Glutamatergic neuron (in vitro differentiated cells): ENCODE data around the gene LAMC2. TPM values are rescaled to one million over a fixed set of nuclear protein-coding genes. Genes with fewer than 3 reads are reported as not detected.

Experiments
- DNase-seq: peaks from one replicate; pipeline ENCODE4 v3.0.0; 2022
- H3K27ac Mint-ChIP-seq: one replicate; pipeline ENCODE4 v1.8.0; 2020; ENCODE audit warnings: mild to moderate bottlenecking, mixed read lengths, inconsistent platforms; ENCODE audit not compliant: unreplicated experiment
- H3K27me3 Mint-ChIP-seq: one replicate; pipeline ENCODE4 v1.8.0; 2020; ENCODE audit warnings: mild to moderate bottlenecking, moderate library complexity, mixed read lengths, inconsistent platforms; ENCODE audit not compliant: unreplicated experiment
- H3K36me3 Mint-ChIP-seq: one replicate; pipeline ENCODE4 v1.8.0; 2020; ENCODE audit warnings: mild to moderate bottlenecking, mixed read lengths, inconsistent platforms; ENCODE audit not compliant: unreplicated experiment
- H3K4me1 Mint-ChIP-seq: one replicate; pipeline ENCODE4 v1.8.0; 2020; ENCODE audit warnings: mild to moderate bottlenecking, low read depth, mixed read lengths, inconsistent platforms; ENCODE audit not compliant: unreplicated experiment
- H3K4me3 Mint-ChIP-seq: one replicate; pipeline ENCODE4 v1.8.0; 2020; ENCODE audit warnings: mild to moderate bottlenecking, mixed read lengths, inconsistent platforms; ENCODE audit not compliant: unreplicated experiment
- H3K9me3 Mint-ChIP-seq: one replicate; pipeline ENCODE4 v1.8.0; 2020; ENCODE audit warnings: mild to moderate bottlenecking, moderate library complexity, mixed read lengths, inconsistent platforms; ENCODE audit not compliant: unreplicated experiment
- CTCF ChIP-seq: fragments of 200-600 bp; sonication (generic); IDR thresholded peaks from one replicate; pipeline ENCODE4 v1.5.0; 2021; ENCODE audit not compliant: partially characterized antibody, unreplicated experiment
- total RNA-seq: library from RNA; stranded (reverse); fragmentation: NEBNext Ultra II Directional; extraction: Animal tissue kit (Norgen Biotek cat#: 25700); gene quantifications from one replicate; pipeline ENCODE4 v1.2.1, GENCODE V29; 2021; ENCODE audit not compliant: unreplicated experiment

Gene LAMC2
- total RNA-seq, 1 donor from 2014 or later: 2.8 TPM

GRCh38 chr1:183214021-183214970 is 28.2 kb downstream of the LAMC2 start:
- H3K36me3 Mint-ChIP-seq: no peaks in the 10 kb centered on the region
- DNase-seq: no peak
- peak overlapping the region; percentile 87 for H3K4me3 Mint-ChIP-seq
- TF ChIP-seq CTCF: no peak
- peaks cover 72% of the 10 kb centered on the region for H3K4me1 Mint-ChIP-seq
- H3K9me3 Mint-ChIP-seq: peaks cover 40% of the 10 kb centered on the region
- H3K27me3 Mint-ChIP-seq: peaks cover 30% of the 10 kb centered on the region
- peak overlapping the region; percentile 100 for H3K27ac Mint-ChIP-seq

- Mint-ChIP-seq H3K27me3 (peaks cover 30% of the 10 kb centered on the region), H3K4me3 (peak overlapping the region; percentile 87), H3K9me3 (peaks cover 38% of the 10 kb centered on the region), H3K4me1 (peaks cover 72% of the 10 kb centered on the region), H3K27ac (peak overlapping the region; percentile 100), H3K36me3 (no peaks in the 10 kb centered on the region)
- peak; percentile 42 for DNase-seq
- TF ChIP-seq CTCF: no peak
Observed at GRCh38 chr1:183215076-183215720, 29.1 kb downstream of the LAMC2 start.

GRCh38 chr1:183215936-183216335 is 29.9 kb downstream of the LAMC2 start:
- H3K36me3 Mint-ChIP-seq: no peaks in the 10 kb centered on the region

DNA sequence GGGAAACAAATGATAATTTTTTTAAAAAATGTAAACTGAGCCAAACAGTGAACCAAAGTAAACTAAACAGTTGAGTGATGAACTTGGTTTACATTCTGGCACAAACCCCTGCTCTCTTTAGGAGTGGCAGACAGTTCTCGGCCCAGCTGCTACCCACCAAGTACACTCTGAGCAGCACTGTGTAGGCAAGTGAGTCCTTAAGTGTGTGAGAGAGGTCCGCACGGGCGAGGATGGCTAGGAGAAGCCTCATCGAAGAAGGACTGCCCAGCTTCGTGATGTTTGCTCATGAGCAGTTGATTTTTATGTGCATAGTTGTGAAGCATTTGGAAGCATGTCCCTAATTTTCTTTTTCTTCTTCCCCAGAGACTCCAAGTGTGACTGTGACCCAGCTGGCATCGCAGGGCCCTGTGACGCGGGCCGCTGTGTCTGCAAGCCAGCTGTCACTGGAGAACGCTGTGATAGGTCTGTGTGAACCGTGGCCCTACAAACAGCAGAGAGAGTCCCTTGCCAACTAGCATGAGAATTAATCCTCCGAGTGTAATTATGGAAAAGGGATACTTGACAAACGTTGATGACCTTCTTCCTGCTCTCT is 32.1 kb downstream of the LAMC2 start:
- no peak for TF ChIP-seq CTCF
- H3K9me3 Mint-ChIP-seq: peaks cover 29% of the 10 kb centered on the region
- H3K27ac Mint-ChIP-seq: peak overlapping the region; percentile 96
- no peaks in the 10 kb centered on the region for H3K36me3 Mint-ChIP-seq
- peak overlapping the region; percentile 67 for H3K4me3 Mint-ChIP-seq
- peaks cover 54% of the 10 kb centered on the region for H3K4me1 Mint-ChIP-seq
- DNase-seq: peak; percentile 58
- H3K27me3 Mint-ChIP-seq: peaks cover 25% of the 10 kb centered on the region

More at GRCh38 chr1:183215936-183216335, 29.9 kb downstream of the LAMC2 start:
- no peak for TF ChIP-seq CTCF
- DNase-seq: no peak
- Mint-ChIP-seq H3K4me1 (peaks cover 68% of the 10 kb centered on the region), H3K4me3 (peak overlapping the region; percentile 58), H3K27ac (peak overlapping the region; percentile 96), H3K9me3 (peaks cover 32% of the 10 kb centered on the region), H3K27me3 (peaks cover 26% of the 10 kb centered on the region)
